ENCODE measurements around the gene FBXO4. TPM values are rescaled to one million over a fixed set of nuclear protein-coding genes. Genes with fewer than 3 reads are reported as not detected.

Gene FBXO4
- total RNA-seq (2014; rRNA removed; shearing (Covaris generic)) = 12.5 and 29.3 TPM in 2 replicates

- peak; percentile 87 to 88 for DNase-seq (ENCODE audit: low read depth in 1 of 2, low spot score in 2 of 2)
- H3K36me3 ChIP-seq = peaks cover 14% of the 10 kb centered on the region
- peak within 1 kb of the TSS; percentile 64 for H3K4me3 ChIP-seq
- H3K27me3 ChIP-seq (replicated peaks) = no peaks in the 10 kb centered on the region
- H3K27ac ChIP-seq = peak within 1 kb of the TSS; percentile 92
- H3K9me3 ChIP-seq (replicated peaks) = no peaks in the 10 kb centered on the region
- peaks cover 12% of the 10 kb centered on the region for H3K4me1 ChIP-seq (replicated peaks)
Measured at GRCh38 chr5:41924872-41925554, at the start of gene FBXO4. Gene FBXO4, plus strand, starts transcription at chr5:41925281. Its CDS starts 29 bp downstream, at chr5:41925310.

DNA sequence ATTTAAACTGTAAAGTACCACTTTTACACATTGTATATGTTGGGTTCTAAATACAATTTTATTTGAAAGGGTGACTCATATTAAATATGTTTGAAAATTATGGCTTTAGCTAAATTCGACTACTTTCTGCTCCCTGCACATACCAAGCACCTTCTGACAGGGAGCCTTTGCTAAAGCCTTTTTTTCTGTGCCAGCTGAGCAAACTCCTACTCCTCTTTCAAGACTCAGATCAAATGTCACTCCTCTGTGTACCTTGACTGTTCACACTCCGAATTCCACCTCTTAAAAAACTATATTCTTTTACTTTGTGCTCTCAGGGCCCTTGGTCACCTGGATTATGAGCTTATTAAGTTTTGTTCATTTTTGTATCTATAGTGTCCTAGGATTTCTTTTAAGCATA is 48.4 kb upstream of the FBXO4 start:
- no peaks in the 10 kb centered on the region for H3K36me3 ChIP-seq
- H3K27ac ChIP-seq = no peak overlapping the region
- H3K4me3 ChIP-seq = no peak overlapping the region
- no peaks in the 10 kb centered on the region for H3K9me3 ChIP-seq (replicated peaks)
- peaks cover 13% of the 10 kb centered on the region for H3K27me3 ChIP-seq (replicated peaks)
- no peaks in the 10 kb centered on the region for H3K4me1 ChIP-seq (replicated peaks)
- DNase-seq (ENCODE audit: low read depth in 1 of 2, low spot score in 2 of 2) = no peak

DNA sequence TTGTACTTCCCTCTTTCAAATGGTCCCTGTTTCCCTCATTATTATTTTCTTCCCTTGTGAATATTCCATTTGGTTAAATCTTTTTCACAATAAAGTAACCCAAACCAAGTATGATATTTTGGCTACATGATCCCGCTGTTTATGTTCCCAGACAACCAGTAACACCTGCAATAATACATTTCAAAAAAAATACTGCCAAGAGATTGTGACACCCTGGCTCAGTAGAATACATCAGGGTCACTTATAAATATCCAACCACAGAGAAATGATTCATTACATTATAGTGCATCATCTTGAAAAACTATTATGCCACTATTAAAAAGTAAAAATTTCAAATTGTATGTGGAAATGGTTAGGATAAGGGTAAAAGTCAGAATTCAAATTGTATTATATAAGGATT is 47.7 kb upstream of the FBXO4 start:
- Histone ChIP-seq H3K27me3 (replicated peaks) (peaks cover 13% of the 10 kb centered on the region), H3K9me3 (replicated peaks) (no peaks in the 10 kb centered on the region), H3K27ac (no peak overlapping the region), H3K4me1 (replicated peaks) (no peaks in the 10 kb centered on the region), H3K4me3 (no peak overlapping the region), H3K36me3 (no peaks in the 10 kb centered on the region)
- no peak for DNase-seq (ENCODE audit: low read depth in 1 of 2, low spot score in 2 of 2)

- Histone ChIP-seq H3K4me3 (no peak overlapping the region), H3K36me3 (no peaks in the 10 kb centered on the region), H3K27ac (no peak overlapping the region), H3K9me3 (replicated peaks) (no peaks in the 10 kb centered on the region), H3K4me1 (replicated peaks) (no peaks in the 10 kb centered on the region), H3K27me3 (replicated peaks) (peaks cover 13% of the 10 kb centered on the region)
- no peak for DNase-seq (ENCODE audit: low read depth in 1 of 2, low spot score in 2 of 2)
Measured at GRCh38 chr5:41878173-41878572, 46.9 kb upstream of the FBXO4 start.

DNA sequence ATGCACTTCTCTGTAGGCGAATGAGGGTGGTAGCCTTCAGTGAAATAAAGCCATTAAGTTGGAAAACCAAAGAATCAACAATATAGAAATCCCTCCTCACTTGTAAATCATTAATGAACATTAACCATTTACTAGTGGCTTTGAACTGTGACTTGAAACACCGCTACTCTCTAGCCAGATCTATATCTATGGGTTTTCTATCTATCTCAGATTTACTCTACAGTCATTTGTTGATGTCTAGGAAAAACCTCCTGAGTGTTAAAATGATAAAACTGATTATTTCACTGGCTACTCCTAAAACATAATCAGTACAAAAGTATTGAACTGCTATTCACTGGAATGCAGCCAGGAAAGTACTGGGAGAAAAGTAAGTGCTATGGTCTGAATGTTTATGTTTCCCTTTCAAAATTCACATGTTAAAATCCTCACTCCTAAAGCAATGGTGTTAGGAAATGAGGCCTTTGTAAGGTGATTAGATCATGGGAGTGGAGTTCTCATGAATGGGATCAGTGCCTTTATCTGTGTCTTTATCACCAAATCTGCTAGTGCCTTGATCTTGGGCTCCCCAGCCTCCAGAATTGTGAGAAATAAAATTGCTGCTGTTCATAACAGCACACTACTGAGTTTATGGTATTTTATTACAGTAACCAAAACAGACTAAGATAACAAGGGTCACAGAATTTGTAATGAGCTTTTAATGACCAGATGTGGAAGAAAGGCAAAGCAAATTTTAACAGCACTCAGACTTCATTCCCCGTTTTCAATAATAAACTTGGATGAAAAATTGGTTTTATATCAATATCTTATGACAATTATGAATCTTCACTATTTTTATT is 46.2 kb upstream of the FBXO4 start:
- no peaks in the 10 kb centered on the region for H3K9me3 ChIP-seq (replicated peaks)
- H3K36me3 ChIP-seq = no peaks in the 10 kb centered on the region
- peaks cover 13% of the 10 kb centered on the region for H3K27me3 ChIP-seq (replicated peaks)
- DNase-seq (ENCODE audit: low read depth in 1 of 2, low spot score in 2 of 2) = no peak
- H3K4me1 ChIP-seq (replicated peaks) = no peaks in the 10 kb centered on the region
- no peak overlapping the region for H3K27ac ChIP-seq
- H3K4me3 ChIP-seq = no peak overlapping the region

DNA sequence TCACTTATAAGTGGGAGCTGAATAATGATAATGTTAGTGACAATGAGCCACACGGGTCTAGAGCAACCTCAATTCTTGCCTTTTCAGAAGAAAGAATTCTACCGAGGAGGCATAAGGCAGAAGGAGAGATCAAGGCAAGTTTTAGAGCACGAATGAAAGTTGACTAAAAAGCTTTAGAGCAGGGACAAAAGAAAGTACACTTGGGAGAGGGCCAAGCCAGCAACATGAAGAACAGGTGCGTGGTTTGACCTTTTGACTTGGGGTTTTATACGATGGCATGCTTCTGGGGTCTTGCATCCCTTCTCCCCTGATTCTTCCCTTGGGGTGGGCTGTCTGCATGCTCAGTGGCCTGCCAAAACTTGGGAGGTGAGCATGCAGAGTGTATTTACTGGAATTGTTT is 42.3 kb upstream of the FBXO4 start:
- no peaks in the 10 kb centered on the region for H3K4me1 ChIP-seq (replicated peaks)
- DNase-seq (ENCODE audit: low read depth in 1 of 2, low spot score in 2 of 2) = no peak
- H3K27me3 ChIP-seq (replicated peaks) = no peaks in the 10 kb centered on the region; the same call in 1 of the 2 replicates
- no peaks in the 10 kb centered on the region for H3K36me3 ChIP-seq
- no peak overlapping the region for H3K4me3 ChIP-seq
- no peak overlapping the region for H3K27ac ChIP-seq
- no peaks in the 10 kb centered on the region for H3K9me3 ChIP-seq (replicated peaks)

- Histone ChIP-seq H3K36me3 (no peaks in the 10 kb centered on the region), H3K27me3 (replicated peaks) (no peaks in the 10 kb centered on the region; the same call in 1 of the 2 replicates), H3K9me3 (replicated peaks) (no peaks in the 10 kb centered on the region), H3K4me1 (replicated peaks) (no peaks in the 10 kb centered on the region), H3K4me3 (no peak overlapping the region), H3K27ac (no peak overlapping the region)
- DNase-seq (ENCODE audit: low read depth in 1 of 2, low spot score in 2 of 2) = no peak
Measured at GRCh38 chr5:41883243-41883642, 41.8 kb upstream of the FBXO4 start.

DNA sequence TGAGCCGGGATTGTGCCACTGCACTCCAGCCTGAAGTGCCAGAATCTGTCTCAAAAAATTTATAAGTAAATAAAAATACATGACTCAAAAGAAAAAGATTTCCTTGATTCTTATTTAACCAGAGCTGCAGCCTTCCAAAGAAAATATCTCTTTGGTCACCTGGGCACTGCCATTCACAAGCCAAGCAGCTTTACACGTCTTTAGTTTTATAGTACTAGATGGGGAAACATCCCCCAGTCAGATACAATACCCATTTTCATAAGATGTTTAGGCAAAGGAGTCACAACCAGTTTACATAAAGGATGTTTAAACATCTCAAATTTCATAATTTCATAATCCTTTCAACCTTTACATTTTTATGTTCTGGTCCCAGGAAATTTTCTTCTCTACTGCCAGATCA is 41.1 kb upstream of the FBXO4 start:
- H3K36me3 ChIP-seq = no peaks in the 10 kb centered on the region
- H3K4me3 ChIP-seq = no peak overlapping the region
- no peaks in the 10 kb centered on the region for H3K4me1 ChIP-seq (replicated peaks)
- H3K27me3 ChIP-seq (replicated peaks) = no peaks in the 10 kb centered on the region
- no peaks in the 10 kb centered on the region for H3K9me3 ChIP-seq (replicated peaks)
- no peak overlapping the region for H3K27ac ChIP-seq
- DNase-seq (ENCODE audit: low read depth in 1 of 2, low spot score in 2 of 2) = no peak

- Histone ChIP-seq H3K4me1 (replicated peaks) (no peaks in the 10 kb centered on the region), H3K36me3 (no peaks in the 10 kb centered on the region), H3K9me3 (replicated peaks) (no peaks in the 10 kb centered on the region), H3K4me3 (no peak overlapping the region), H3K27me3 (replicated peaks) (no peaks in the 10 kb centered on the region), H3K27ac (no peak overlapping the region)
- DNase-seq (ENCODE audit: low read depth in 1 of 2, low spot score in 2 of 2) = no peak
Measured at GRCh38 chr5:41885286-41885685, 39.8 kb upstream of the FBXO4 start.

GRCh38 chr5:41891066-41891707 is 33.9 kb upstream of the FBXO4 start:
- DNase-seq (ENCODE audit: low read depth in 1 of 2, low spot score in 2 of 2) = no peak
- peaks cover 7% of the 10 kb centered on the region; the same call in 1 of the 2 replicates for H3K27me3 ChIP-seq (replicated peaks)
- no peaks in the 10 kb centered on the region for H3K9me3 ChIP-seq (replicated peaks)
- no peak overlapping the region for H3K27ac ChIP-seq
- H3K36me3 ChIP-seq = no peaks in the 10 kb centered on the region
- no peak overlapping the region for H3K4me3 ChIP-seq
- H3K4me1 ChIP-seq (replicated peaks) = no peaks in the 10 kb centered on the region

DNA sequence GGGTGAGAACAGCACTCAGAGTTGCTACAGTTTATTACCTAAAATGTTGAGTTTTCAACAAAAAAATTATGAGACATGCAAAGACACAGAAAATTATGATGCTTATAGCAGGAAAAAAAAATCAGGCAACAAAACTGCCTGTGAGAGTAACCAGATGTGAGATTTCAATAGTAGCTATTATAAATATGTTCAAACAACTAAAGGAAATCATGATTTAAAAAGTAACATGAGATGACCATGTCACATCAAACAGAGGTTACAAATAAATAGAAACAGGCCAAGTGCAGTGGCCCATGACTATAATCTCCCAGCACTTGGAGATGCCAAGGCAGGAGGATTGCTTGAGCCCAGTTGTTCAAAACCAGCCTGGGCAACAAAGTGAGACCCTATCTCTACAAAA is 33.0 kb upstream of the FBXO4 start:
- Histone ChIP-seq H3K36me3 (no peaks in the 10 kb centered on the region), H3K27me3 (replicated peaks) (peaks cover 7% of the 10 kb centered on the region; the same call in 1 of the 2 replicates), H3K27ac (no peak overlapping the region), H3K4me3 (no peak overlapping the region), H3K9me3 (replicated peaks) (no peaks in the 10 kb centered on the region), H3K4me1 (replicated peaks) (no peaks in the 10 kb centered on the region)
- no peak for DNase-seq (ENCODE audit: low read depth in 1 of 2, low spot score in 2 of 2)

DNA sequence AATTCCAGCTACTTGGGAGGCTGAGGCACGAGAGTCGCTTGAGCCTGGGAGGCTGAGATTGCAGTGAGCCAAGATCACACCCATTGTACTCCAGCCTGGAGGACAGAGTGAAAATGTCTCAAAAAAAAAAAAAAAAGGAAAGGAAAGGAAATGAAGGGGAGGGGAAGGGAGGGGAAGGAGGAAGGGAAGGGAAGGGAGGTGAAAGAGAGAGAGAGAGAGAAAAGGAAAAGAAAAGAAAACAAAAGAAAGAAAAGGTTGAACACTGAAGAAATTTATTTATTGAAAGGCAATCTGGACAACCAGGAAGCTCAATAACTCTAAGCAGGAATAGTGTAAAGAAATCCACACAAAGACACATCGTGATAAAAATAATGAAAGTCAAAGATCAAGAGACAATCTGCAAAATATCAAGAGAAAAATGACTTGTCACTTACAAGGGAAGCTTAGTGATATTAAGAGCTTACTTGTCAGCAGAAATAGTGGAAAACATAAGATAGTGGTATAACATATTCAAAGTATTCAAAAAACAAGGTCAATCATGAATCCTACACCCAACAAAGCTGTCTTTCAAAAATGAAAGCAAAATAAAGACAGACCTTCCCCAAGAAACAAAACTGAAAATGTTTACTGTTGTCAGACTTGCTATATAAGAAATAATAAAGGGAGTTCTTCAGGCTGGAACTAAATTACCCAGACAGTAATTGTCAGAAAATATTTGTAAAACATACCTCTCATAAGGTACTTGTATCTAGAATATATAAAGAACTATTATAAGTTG is 31.8 kb upstream of the FBXO4 start:
- no peaks in the 10 kb centered on the region for H3K36me3 ChIP-seq
- H3K4me3 ChIP-seq = no peak overlapping the region
- no peaks in the 10 kb centered on the region for H3K4me1 ChIP-seq (replicated peaks)
- DNase-seq (ENCODE audit: low read depth in 1 of 2, low spot score in 2 of 2) = no peak
- H3K27me3 ChIP-seq (replicated peaks) = peaks cover 11% of the 10 kb centered on the region; the same call in 1 of the 2 replicates
- no peak overlapping the region for H3K27ac ChIP-seq
- H3K9me3 ChIP-seq (replicated peaks) = no peaks in the 10 kb centered on the region

DNA sequence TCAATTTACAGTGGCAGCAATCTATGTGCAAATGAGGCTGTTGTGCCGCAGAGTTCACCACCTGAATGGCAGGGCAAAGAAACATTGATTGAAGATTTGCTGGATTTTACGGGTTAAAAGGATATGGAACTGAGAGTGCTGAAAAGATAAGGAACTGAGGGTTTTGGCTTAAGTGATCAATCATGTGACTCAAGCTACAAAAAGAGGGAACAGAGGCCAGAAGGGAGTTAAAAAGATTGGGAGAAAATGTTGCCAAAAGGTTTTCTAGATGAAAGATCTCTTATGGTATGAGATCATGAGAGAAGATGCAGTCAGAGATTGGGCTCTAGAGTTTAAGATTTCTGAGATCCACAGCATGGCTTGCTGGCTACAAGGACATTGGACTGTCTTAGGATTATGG is 28.9 kb upstream of the FBXO4 start:
- H3K4me3 ChIP-seq = no peak overlapping the region
- no peak for DNase-seq (ENCODE audit: low read depth in 1 of 2, low spot score in 2 of 2)

More for the DNA sequence above, 28.9 kb upstream of the FBXO4 start:
- no peaks in the 10 kb centered on the region for H3K9me3 ChIP-seq (replicated peaks)
- no peaks in the 10 kb centered on the region for H3K4me1 ChIP-seq (replicated peaks)
- H3K36me3 ChIP-seq = no peaks in the 10 kb centered on the region
- no peak overlapping the region for H3K27ac ChIP-seq
- H3K27me3 ChIP-seq (replicated peaks) = peaks cover 11% of the 10 kb centered on the region; the same call in 1 of the 2 replicates
